Right lobe of liver (tissue), 6 donors: ENCODE data around the gene BCAP31. TPM values are rescaled to one million over a fixed set of nuclear protein-coding genes. Genes with fewer than 3 reads are reported as not detected.

Experiments used
- ATAC-seq, 4 donors: fragments of 200-7000 bp; cut with Tn5 transposase; one replicate each; pipeline ENCODE4 v1.9.1; 2020; ENCODE audit warnings: mild to moderate bottlenecking in 4 of 4, moderate library complexity in 4 of 4
- DNase-seq, 3 donors: peaks; one replicate each; pipeline ENCODE4 v3.0.0-alpha.2; 2020
- H3K27ac ChIP-seq, 3 donors: fragments of 200-600 bp; one replicate each; pipeline ENCODE4 v1.8.0; 2022
- H3K27me3 ChIP-seq, 2 donors: fragments of 200-600 bp; one replicate each; pipeline ENCODE4 v1.8.0; 2022
- H3K36me3 ChIP-seq, 4 donors: fragments of 200-600 bp; sonication (generic) in 1 of 4; one replicate each; pipeline versions ENCODE4 v1.5.1 to v1.8.0; 2017 to 2022; ENCODE audit warnings: control low read depth in 1 of 4
- H3K4me1 ChIP-seq, 4 donors: fragments of 200-600 bp; sonication (generic) in 1 of 4; one replicate each; pipeline versions ENCODE4 v1.5.1 to v1.8.0; 2017 to 2022; ENCODE audit warnings: control low read depth in 1 of 4
- H3K4me3 ChIP-seq, 3 donors: fragments of 200-600 bp; one replicate each; pipeline ENCODE4 v1.8.0; 2022
- H3K9me3 ChIP-seq, 4 donors: fragments of 200-600 bp; sonication (generic) in 1 of 4; one replicate each; pipeline versions ENCODE4 v1.5.1 to v1.8.0; 2017 to 2022; ENCODE audit warnings: control low read depth in 1 of 4
- POLR2A ChIP-seq: fragments of 450-650 bp; IDR thresholded peaks from one replicate; pipeline ENCODE4 v1.6.1; 2017; ENCODE audit warnings: antibody characterized with exemption, mild to moderate bottlenecking
- WGBS: methylation state at CpG from one replicate; pipeline ENCODE4 v1.1.6; 2018; ENCODE audit warnings: low coverage, low lambda C conversion rate; ENCODE audit not compliant: insufficient coverage; ENCODE audit errors: missing lambda C conversion rate; 5-methylcytosine and 5-hydroxymethylcytosine counted together
- intact Hi-C, 2 donors: fragments of 100-400 bp; cut with DNase I; formaldehyde crosslinking; loops; one replicate each; pipeline versions ENCODE4 v1.11.2 to v1.14.1; 2022
- total RNA-seq, 6 experiments: library from RNA; depleted of rRNA in 2 of 6; stranded (reverse); fragments of >200 nt in 2 of 6; fragmentation: NEBNext Ultra II Directional in 3 of 6; extraction: Animal tissue kit (Norgen Biotek cat#: 25700) in 3 of 6; gene quantifications; one replicate each; pipeline versions ENCODE4 v1.1.0 to v1.2.4, GENCODE V29; 2016 to 2023
- TF ChIP-seq, protein P1 (sequence below), 4 donors: fragments of 200-600 bp in 3 of 4; fragments of 450-650 bp in 1 of 4; IDR thresholded peaks; one replicate each; pipeline versions ENCODE4 v1.5.1 to v1.8.0; 2016 to 2022; ENCODE audit warnings: antibody characterized with exemption in 4 of 4, mild to moderate bottlenecking in 2 of 4
- donor health status: DM: no; HTN: yes; CAD: no.
- donor health status: DM: no; HTN: no; CAD: no.
- donor health status: DM: no; HTN: no; CAD: no.
- donor health status: DM: no; HTN: yes; CAD: no.
- donor health status: DM: no; HTN: yes; CAD: no.

Gene BCAP31
- total RNA-seq, 6 experiments from 2014 or later = 100 to 126 (median 107) TPM

DNA sequence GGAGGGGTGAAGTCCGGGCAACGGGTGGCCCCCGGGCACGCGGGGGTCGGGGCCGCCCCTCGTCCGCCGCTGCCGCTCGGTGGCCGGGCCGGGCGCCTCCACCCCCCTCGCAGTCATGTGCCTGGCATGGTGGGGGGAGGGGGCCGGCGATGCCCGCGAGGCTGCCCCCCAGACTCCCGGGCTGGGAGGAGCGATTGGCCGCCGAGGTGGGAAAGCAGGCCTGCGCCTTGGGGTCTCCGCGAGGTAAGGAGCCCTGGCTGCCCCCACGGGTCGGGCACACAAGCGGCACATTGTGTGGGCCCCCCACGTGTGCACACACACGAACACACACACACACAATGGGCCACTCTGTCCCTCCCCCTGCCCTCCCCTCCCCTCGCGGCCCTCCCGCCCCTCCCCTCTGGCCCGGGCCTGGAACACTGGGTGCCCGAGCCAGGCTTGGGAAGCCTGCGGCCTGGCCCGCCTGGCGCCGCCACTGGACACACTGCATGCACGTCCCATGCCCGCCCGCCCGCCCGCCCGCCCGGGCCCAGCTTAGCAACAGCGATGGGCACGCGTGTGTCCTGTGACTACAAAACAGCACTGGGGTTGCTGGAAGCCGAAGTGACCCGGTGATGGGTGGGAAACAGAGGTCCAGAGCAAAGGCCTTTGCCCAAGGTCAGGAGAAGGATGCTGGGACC lies 35.1 kb downstream of the BCAP31 start:
- DNase-seq (peak in 1 of 3 donors; percentile 54), ATAC-seq (no peak)
- Histone ChIP-seq H3K27ac (no peak overlapping the region), H3K9me3 (no peaks in the 10 kb centered on the region), H3K4me1 (no peaks in the 10 kb centered on the region), H3K27me3 (no peaks in the 10 kb centered on the region), H3K4me3 (no peak overlapping the region), H3K36me3 (no peaks in the 10 kb centered on the region)
- no peak for TF ChIP-seq POLR2A
- TF ChIP-seq, protein P1, sequence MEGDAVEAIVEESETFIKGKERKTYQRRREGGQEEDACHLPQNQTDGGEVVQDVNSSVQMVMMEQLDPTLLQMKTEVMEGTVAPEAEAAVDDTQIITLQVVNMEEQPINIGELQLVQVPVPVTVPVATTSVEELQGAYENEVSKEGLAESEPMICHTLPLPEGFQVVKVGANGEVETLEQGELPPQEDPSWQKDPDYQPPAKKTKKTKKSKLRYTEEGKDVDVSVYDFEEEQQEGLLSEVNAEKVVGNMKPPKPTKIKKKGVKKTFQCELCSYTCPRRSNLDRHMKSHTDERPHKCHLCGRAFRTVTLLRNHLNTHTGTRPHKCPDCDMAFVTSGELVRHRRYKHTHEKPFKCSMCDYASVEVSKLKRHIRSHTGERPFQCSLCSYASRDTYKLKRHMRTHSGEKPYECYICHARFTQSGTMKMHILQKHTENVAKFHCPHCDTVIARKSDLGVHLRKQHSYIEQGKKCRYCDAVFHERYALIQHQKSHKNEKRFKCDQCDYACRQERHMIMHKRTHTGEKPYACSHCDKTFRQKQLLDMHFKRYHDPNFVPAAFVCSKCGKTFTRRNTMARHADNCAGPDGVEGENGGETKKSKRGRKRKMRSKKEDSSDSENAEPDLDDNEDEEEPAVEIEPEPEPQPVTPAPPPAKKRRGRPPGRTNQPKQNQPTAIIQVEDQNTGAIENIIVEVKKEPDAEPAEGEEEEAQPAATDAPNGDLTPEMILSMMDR (IDR thresholded peaks at IDR 0.05) = no peak
- intact Hi-C loops = no loop called here
- 31% methylated on average over 5 of the region's 53 CpGs for WGBS

DNA sequence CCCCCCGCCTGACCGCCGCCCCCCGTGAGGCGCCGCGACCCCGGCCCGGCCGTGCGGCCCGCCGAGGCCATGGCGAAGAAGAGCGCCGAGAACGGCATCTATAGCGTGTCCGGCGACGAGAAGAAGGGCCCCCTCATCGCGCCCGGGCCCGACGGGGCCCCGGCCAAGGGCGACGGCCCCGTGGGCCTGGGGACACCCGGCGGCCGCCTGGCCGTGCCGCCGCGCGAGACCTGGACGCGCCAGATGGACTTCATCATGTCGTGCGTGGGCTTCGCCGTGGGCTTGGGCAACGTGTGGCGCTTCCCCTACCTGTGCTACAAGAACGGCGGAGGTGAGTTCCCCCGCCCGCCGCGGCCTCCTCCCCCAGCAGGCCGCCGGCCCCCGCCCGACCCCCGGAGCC lies 35.7 kb downstream of the BCAP31 start:
- WGBS = 42% methylated on average over 10 of the region's 57 CpGs
- no peak for DNase-seq
- intact Hi-C loops = no loop called here
- H3K27ac ChIP-seq = no peak overlapping the region
- ATAC-seq = no peak
- H3K9me3 ChIP-seq = no peaks in the 10 kb centered on the region
- H3K27me3 ChIP-seq = no peaks in the 10 kb centered on the region
- no peak overlapping the region for H3K4me3 ChIP-seq
- no peaks in the 10 kb centered on the region for H3K36me3 ChIP-seq
- H3K4me1 ChIP-seq = no peaks in the 10 kb centered on the region
- no peak for TF ChIP-seq POLR2A
- TF ChIP-seq, protein P1 (IDR thresholded peaks at IDR 0.05) = no peak

DNA sequence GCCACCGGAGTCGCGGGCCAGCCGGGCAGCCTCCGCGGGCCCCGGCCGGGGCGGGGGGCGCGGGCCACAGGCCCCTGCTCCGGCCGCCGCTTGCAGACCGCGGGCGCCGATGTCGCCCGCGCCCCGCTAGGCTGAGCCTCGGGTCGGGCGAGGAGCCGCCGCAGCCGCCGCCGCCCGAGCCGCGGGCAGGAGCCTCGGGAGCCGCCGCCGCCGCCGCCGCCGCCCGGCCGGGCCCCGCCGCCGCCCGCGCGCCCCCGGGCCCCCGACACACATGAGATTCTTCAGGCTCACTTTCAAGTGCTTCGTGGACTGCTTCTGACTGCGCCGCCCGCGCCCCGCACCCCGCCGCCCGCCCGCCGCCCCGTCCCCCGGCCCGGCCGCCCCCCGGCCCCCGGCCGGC lies 36.1 kb downstream of the BCAP31 start:
- Histone ChIP-seq H3K36me3 (no peaks in the 10 kb centered on the region), H3K27me3 (no peaks in the 10 kb centered on the region), H3K9me3 (no peaks in the 10 kb centered on the region), H3K27ac (no peak overlapping the region), H3K4me1 (no peaks in the 10 kb centered on the region), H3K4me3 (no peak overlapping the region)
- WGBS = no CpG with 5 or more reads among the region's 69 CpGs
- intact Hi-C loops = no loop called here
- TF ChIP-seq, protein P1 (IDR thresholded peaks at IDR 0.05) = no peak
- no peak for TF ChIP-seq POLR2A
- no peak for ATAC-seq
- no peak for DNase-seq

DNA sequence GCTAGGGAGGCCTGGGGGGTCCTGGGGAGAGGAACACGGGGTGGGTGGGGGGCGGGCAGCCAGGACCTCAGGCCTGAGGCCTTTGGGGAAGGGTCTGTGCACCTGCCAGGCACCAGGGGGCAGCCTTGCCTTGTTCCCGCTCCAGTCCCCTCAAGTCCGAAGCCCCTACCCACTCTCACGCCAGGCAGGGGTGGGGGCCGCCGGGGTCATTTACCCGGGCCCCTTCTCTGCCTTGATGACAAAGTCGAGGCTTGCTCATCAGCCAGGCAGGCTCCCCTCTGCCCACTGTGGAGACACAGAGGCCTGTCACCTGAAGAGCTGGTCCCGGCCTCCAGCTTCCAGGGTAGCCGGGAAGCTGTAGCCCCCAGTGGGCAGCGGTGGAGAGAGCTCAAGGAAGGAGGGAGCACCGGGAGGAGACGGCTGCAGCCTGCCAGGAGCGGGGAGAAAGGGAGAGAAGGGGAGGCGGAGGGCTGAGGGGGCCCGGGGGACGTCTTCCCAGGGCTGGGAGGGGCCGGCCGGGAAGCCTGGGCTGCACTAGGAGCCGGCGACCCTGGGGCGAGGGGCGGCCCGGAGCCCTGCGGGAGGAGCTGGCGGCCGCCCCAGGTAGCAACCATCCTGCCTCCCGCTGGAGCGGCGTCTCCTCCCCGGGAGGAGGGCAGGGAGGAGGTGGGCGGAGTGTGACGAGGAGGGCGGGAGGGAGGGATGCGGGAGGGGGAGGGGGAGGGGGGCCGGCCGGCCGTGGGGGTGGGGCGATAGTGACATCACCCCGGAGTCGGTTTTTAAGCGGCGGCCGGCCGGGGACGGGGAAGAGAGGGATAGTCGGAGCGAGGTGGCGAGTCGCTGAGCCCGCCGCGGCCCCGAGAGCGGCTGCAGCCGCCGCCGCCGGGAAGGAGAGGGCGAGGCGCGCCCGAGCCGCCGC lies 36.8 kb downstream of the BCAP31 start, which contains the start of gene SLC6A8:
TSS of gene SLC6A8 (plus strand) at position 806 of the 919 bp plus-strand sequence. CDS start 649 bp downstream, outside the sequence.
- ATAC-seq = peak; percentile 63 to 80 (median 75)
- intact Hi-C loops = no loop called here
- Histone ChIP-seq H3K4me1 (no peaks in the 10 kb centered on the region), H3K4me3 (no peak within 1 kb of the TSS), H3K9me3 (no peaks in the 10 kb centered on the region), H3K36me3 (no peaks in the 10 kb centered on the region), H3K27ac (no peak within 1 kb of the TSS), H3K27me3 (no peaks in the 10 kb centered on the region)
- TF ChIP-seq, protein P1 (IDR thresholded peaks at IDR 0.05) = peak in 1 of 4 donors; percentile 15
- TF ChIP-seq POLR2A = peak; percentile 28
- WGBS = 0% methylated on average over 5 of the region's 66 CpGs
- peak; percentile 64 to 78 (median 71) for DNase-seq
